Calu3 (cell line): ENCODE results near the gene EPS15. TPM values are rescaled to one million over a fixed set of nuclear protein-coding genes. Genes with fewer than 3 reads are reported as not detected.

Source experiments
- BruUV-seq: library from RNA; stranded (reverse); fragments of 400-500 nt; replicated peaks from 2 replicates; lab custom pipeline; 2021; lab: Mats Ljungman, UMichigan
- CTCF ChIA-PET: fragments of 300-600 bp; sonication (Branson Sonifier 250); formaldehyde crosslinking; loops from one replicate; lab custom pipeline; 2022; ENCODE audit warnings: antibody characterized with exemption; lab: Charles Lee
- DNase-seq: peaks from one replicate; pipeline ENCODE4 v3.0.0; 2022
- H3K27ac Mint-ChIP-seq: one replicate; pipeline ENCODE4 v1.8.0; 2022; ENCODE audit warnings: mixed read lengths; ENCODE audit not compliant: unreplicated experiment
- H3K27me3 Mint-ChIP-seq: one replicate; pipeline ENCODE4 v1.8.0; 2022; ENCODE audit warnings: mixed read lengths; ENCODE audit not compliant: unreplicated experiment
- H3K36me3 Mint-ChIP-seq: one replicate; pipeline ENCODE4 v1.8.0; 2022; ENCODE audit warnings: mild to moderate bottlenecking, moderate library complexity, mixed read lengths; ENCODE audit not compliant: insufficient read depth, unreplicated experiment
- H3K4me1 Mint-ChIP-seq: one replicate; pipeline ENCODE4 v1.8.0; 2022; ENCODE audit warnings: mild to moderate bottlenecking, low read depth, mixed read lengths; ENCODE audit not compliant: unreplicated experiment
- H3K4me3 Mint-ChIP-seq: one replicate; pipeline ENCODE4 v1.8.0; 2022; ENCODE audit warnings: mild to moderate bottlenecking, low read depth, moderate library complexity, mixed read lengths; ENCODE audit not compliant: unreplicated experiment
- H3K9me3 Mint-ChIP-seq: one replicate; pipeline ENCODE4 v1.8.0; 2022; ENCODE audit warnings: low read depth, mixed read lengths; ENCODE audit not compliant: unreplicated experiment
- intact Hi-C: fragments of 100-400 bp; cut with micrococcal nuclease; formaldehyde crosslinking; loops from one replicate; pipeline ENCODE4 v1.10.0; 2022; ENCODE audit not compliant: unreplicated experiment
- total RNA-seq: library from RNA; stranded (reverse); gene quantifications from 2 replicates; pipeline ENCODE4 v1.2.3, GENCODE V29; 2022
- TF ChIP-seq, protein P1 (sequence below): fragments of 200-600 bp; IDR thresholded peaks from one replicate; pipeline ENCODE4 v1.8.0; 2022; ENCODE audit warnings: antibody characterized with exemption; ENCODE audit not compliant: unreplicated experiment

The EPS15 gene
- total RNA-seq, 1 experiment from 2014 or later, result 51.2 TPM

DNA sequence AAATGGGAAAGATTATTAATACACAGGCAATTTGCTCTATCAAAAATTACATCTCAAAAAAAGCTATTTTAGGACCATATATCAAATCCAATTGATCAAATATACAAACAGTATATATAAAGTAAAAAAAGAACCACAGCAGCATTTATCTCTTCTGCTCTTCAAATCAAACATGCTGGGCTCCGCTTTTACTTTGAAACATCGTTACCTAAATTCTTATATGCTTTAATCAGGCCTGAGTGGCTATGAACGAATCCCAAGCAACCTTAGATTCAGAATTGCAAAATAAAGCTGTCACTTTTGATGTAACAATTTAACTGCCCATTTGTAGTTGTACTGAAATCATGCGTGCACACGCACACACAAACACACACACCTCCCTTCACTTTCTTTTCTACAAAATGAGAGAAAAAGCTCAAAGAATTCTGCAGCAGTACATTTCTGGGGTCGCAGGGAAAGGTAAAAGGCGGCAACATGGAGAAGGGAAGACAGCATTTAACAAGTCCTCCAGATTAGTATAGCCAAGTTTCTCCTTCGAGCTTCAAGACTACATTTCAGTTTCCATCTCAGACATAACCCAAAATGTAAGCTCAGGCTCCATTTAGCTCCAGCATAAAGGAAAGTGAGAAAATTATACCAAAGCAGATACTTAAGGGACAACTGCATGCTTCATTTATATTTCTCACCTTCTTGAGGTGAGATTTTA lies 96.5 kb downstream of the EPS15 start:
- H3K4me1 Mint-ChIP-seq, result peaks cover 15% of the 10 kb centered on the region
- no peaks in the 10 kb centered on the region for H3K27me3 Mint-ChIP-seq
- no peak for DNase-seq
- CTCF ChIA-PET, result interaction anchor here (1.1 kb wide), 1 partner anchor 8 kb away, joined by 3 read pairs; no protein-coding TSS in a partner anchor
- no peaks in the 10 kb centered on the region for H3K9me3 Mint-ChIP-seq
- H3K36me3 Mint-ChIP-seq, result peaks cover 7% of the 10 kb centered on the region
- H3K27ac Mint-ChIP-seq, result peak overlapping the region; percentile 91
- H3K4me3 Mint-ChIP-seq, result peak overlapping the region; percentile 12
- no TSS peak for BruUV-seq
- intact Hi-C loops, result no loop called here
- TF ChIP-seq, protein P1, sequence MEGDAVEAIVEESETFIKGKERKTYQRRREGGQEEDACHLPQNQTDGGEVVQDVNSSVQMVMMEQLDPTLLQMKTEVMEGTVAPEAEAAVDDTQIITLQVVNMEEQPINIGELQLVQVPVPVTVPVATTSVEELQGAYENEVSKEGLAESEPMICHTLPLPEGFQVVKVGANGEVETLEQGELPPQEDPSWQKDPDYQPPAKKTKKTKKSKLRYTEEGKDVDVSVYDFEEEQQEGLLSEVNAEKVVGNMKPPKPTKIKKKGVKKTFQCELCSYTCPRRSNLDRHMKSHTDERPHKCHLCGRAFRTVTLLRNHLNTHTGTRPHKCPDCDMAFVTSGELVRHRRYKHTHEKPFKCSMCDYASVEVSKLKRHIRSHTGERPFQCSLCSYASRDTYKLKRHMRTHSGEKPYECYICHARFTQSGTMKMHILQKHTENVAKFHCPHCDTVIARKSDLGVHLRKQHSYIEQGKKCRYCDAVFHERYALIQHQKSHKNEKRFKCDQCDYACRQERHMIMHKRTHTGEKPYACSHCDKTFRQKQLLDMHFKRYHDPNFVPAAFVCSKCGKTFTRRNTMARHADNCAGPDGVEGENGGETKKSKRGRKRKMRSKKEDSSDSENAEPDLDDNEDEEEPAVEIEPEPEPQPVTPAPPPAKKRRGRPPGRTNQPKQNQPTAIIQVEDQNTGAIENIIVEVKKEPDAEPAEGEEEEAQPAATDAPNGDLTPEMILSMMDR, result no peak

DNA sequence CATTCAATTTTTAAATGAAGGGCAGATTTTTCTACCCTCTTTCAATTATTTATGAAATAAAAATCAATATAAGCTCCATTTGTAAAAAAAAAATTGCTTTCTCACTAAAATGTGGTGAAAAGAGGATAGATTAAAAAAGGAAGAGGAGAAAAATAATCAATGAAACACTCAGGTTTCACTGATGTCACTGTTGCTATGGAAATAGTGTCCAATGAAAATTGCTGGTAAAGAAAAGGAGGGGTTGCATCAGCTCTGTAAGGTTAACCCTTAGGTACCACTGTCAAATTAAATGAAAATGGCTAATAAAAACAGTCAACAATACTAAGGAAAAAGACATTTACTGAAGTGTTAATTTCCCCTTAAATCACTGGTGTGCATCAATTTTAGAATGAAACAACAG lies 97.1 kb downstream of the EPS15 start:
- Mint-ChIP-seq H3K4me1 (peaks cover 15% of the 10 kb centered on the region), H3K9me3 (no peaks in the 10 kb centered on the region), H3K27me3 (no peaks in the 10 kb centered on the region), H3K4me3 (peak overlapping the region; percentile 12), H3K27ac (peak overlapping the region; percentile 91), H3K36me3 (peaks cover 4% of the 10 kb centered on the region)
- DNase-seq, result peak; percentile 7
- CTCF ChIA-PET, result interaction anchor here (1.1 kb wide), 1 partner anchor 8 kb away, joined by 3 read pairs; no protein-coding TSS in a partner anchor
- no TSS peak for BruUV-seq
- intact Hi-C loops, result no loop called here
- TF ChIP-seq, protein P1, result no peak

DNA sequence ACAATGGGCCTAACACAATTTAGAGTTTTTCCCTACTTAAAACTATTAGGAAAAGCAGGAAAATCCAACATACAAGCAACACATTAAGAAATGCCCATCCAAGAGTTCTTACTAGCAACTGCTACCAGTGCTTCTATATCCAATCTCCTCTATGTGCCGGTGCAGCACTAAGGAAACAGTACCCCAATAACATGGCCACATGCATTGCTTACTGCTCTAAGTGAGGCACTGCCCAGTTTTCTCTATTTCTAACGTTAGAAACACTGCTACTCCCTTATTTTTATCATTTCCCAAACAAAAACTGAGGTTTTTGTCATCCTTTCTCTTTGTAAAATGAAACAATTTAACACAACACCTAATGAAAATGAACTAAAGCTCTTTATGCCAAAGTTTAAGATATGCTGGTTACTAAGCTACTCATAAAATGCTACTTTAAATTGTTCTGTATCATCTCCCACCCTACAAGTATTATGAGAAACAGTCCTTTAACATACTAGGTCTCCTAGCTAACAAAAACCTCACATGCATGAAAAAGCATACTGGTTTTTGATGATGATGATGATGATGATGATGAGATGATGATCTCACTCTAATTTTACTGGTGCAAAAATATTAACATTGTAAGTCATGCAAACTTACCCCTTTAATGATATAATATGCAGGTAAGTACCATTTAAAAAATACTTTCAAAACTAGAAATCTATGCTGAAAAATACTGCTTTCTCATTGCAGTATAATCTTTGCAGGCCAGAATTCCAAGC lies 98.0 kb downstream of the EPS15 start:
- DNase-seq, result no peak
- TF ChIP-seq, protein P1, result no peak
- peaks cover 15% of the 10 kb centered on the region for H3K4me1 Mint-ChIP-seq
- no peaks in the 10 kb centered on the region for H3K27me3 Mint-ChIP-seq
- intact Hi-C loops, result no loop called here
- no TSS peak for BruUV-seq
- H3K36me3 Mint-ChIP-seq, result peaks cover under 1% of the 10 kb centered on the region
- H3K27ac Mint-ChIP-seq, result peak overlapping the region; percentile 91
- H3K9me3 Mint-ChIP-seq, result no peaks in the 10 kb centered on the region
- H3K4me3 Mint-ChIP-seq, result no peak overlapping the region
- CTCF ChIA-PET, result interaction anchor here (0.5 kb wide), 1 partner anchor 43 kb away, joined by 3 read pairs; no protein-coding TSS in a partner anchor

DNA sequence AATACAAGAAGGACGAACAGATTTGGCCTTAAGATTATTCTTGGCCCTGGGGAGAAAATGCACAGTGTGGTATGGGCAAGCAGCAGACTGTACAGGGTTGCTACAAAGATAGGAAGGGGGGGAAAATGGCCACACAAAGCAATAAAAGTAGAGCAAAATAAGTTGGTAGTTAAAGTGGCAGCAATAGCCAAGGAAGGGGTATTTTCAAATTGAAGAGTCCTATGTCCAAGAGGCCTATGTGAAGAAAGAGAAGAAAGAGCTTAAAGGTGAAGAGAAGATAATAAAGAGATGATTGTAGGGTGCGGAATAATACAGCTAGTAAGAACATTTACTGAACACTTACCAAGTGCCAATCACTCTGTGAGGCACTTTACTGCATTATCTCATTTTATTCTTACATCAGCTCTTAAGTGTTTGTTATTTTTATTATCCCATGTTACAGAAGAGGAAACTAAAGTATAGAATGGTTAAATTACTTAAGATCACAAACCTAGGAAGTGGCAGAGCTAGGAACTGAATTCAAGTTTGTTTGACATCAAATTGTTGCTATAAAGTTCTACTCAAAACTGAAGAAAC lies 100.6 kb downstream of the EPS15 start:
- no peaks in the 10 kb centered on the region for H3K27me3 Mint-ChIP-seq
- DNase-seq, result no peak
- H3K9me3 Mint-ChIP-seq, result no peaks in the 10 kb centered on the region
- no peaks in the 10 kb centered on the region for H3K36me3 Mint-ChIP-seq
- intact Hi-C loops, result loop anchor here (2.0 kb wide), 1 partner anchor 42 kb away; no protein-coding TSS in a partner anchor
- H3K4me3 Mint-ChIP-seq, result no peak overlapping the region
- no TSS peak for BruUV-seq
- H3K4me1 Mint-ChIP-seq, result peaks cover 15% of the 10 kb centered on the region
- TF ChIP-seq, protein P1, result no peak
- CTCF ChIA-PET, result interaction anchor here (1.0 kb wide), 1 partner anchor 10 kb away, joined by 5 read pairs; no protein-coding TSS in a partner anchor
- no peak overlapping the region for H3K27ac Mint-ChIP-seq
